ENCODE results near the gene EDNRB. TPM values are rescaled to one million over a fixed set of nuclear protein-coding genes. Genes with fewer than 3 reads are reported as not detected.

The EDNRB gene
- total RNA-seq, 1 experiment from 2014 or later: 0.22 TPM

DNA sequence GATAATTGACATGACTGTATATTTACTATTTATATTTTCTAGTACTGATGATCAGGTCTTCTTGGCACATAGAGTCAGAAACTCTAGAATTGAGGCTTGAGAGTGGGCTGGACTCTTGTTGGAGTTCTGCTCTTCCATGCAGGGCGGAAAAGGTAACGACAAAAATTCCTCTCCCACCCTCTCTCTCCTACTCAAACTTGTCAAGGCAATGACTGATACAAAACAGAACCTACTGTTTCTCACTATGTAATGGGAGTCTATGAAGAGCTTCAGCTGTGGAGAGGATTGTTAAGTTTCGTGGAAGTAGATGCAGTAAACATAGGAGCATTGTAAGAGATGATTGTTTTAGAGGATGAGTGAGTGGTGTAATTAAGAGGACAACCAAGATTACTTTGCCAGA, 8.8 kb downstream of the EDNRB start:
- Histone ChIP-seq H3K9ac (ENCODE audit: low read length) (no peak overlapping the region), H3K27ac (ENCODE audit: low read depth, low read length) (no peak overlapping the region), H3K4me2 (ENCODE audit: low read length) (no peak overlapping the region), H3K79me2 (ENCODE audit: insufficient read depth, low read length) (no peaks in the 10 kb centered on the region), H2AFZ (ENCODE audit: low read depth, low read length, poor library complexity, severe bottlenecking) (no peak overlapping the region), H3K9me3 (ENCODE audit: control insufficient read depth in 1 of 2, insufficient read depth in 1 of 2, low read depth in 1 of 2, low read length in 2 of 2) (no peaks in the 10 kb centered on the region; a peak in 1 of 4 replicates), H3K27me3 (ENCODE audit: insufficient read depth, low read length) (no peaks in the 10 kb centered on the region), H3K9me2 (ENCODE audit: insufficient read depth) (no peaks in the 10 kb centered on the region), H3K4me3 (replicated peaks in 1 of 2; ENCODE audit: low read depth in 1 of 2, low read length in 2 of 2) (no peak overlapping the region), H4K20me1 (ENCODE audit: insufficient read depth) (no peaks in the 10 kb centered on the region), H3K4me1 (ENCODE audit: control insufficient read depth in 1 of 2, insufficient read depth in 2 of 2, low read length in 2 of 2) (no peaks in the 10 kb centered on the region), H3K36me3 (ENCODE audit: control insufficient read depth in 1 of 2, insufficient read depth in 2 of 2, low read length in 2 of 2) (no peaks in the 10 kb centered on the region)
- no TSS peak for BruUV-seq (replicated peaks)
- RAD21 ChIA-PET (ENCODE audit: low non-redundant PET in 1 of 2, low total read pairs in 2 of 2, uncharacterized antibody in 2 of 2, unreplicated experiment in 2 of 2): no interaction called here
- intact Hi-C loops (cut with micrococcal nuclease): no loop called here
- DNase-seq (ENCODE audit: low read depth, low spot score) (no peak), ATAC-seq (no peak)
- CTCF ChIA-PET: no interaction called here
- POLR2A ChIA-PET: no interaction called here
- TF ChIP-seq YY1 (IDR thresholded peaks at IDR 0.05; ENCODE audit: extremely low read depth, insufficient replicate concordance, low read depth, low read length) (no peak), ZNF274 (IDR thresholded peaks at IDR 0.05; ENCODE audit: low read depth, low read length) (no peak), ELF1 (IDR thresholded peaks at IDR 0.05; ENCODE audit: borderline replicate concordance, low read depth) (no peak), FOSL1 (IDR thresholded peaks at IDR 0.05; ENCODE audit: low read depth) (no peak), POLR2AphosphoS5 (IDR thresholded peaks at IDR 0.05; ENCODE audit: low read depth, low read length) (no peak), POLR2A (IDR thresholded peaks at IDR 0.05; ENCODE audit: borderline replicate concordance, extremely low read depth, insufficient read depth, insufficient read length) (no peak), SRF (IDR thresholded peaks at IDR 0.05; ENCODE audit: low read depth) (no peak), EGR1 (IDR thresholded peaks at IDR 0.05; ENCODE audit: low read depth) (no peak), SIN3A (IDR thresholded peaks at IDR 0.05; ENCODE audit: low read depth) (no peak), SP1 (IDR thresholded peaks at IDR 0.05; ENCODE audit: low read depth) (no peak), TCF7L2 (IDR thresholded peaks at IDR 0.05; ENCODE audit: borderline replicate concordance, extremely low read depth, insufficient read depth, insufficient read length) (no peak), CEBPB (IDR thresholded peaks at IDR 0.05; ENCODE audit: low read depth) (no peak), ZFX (IDR thresholded peaks at IDR 0.05) (no peak)
- TF ChIP-seq, protein P1, sequence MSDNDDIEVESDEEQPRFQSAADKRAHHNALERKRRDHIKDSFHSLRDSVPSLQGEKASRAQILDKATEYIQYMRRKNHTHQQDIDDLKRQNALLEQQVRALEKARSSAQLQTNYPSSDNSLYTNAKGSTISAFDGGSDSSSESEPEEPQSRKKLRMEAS (IDR thresholded peaks at IDR 0.05): no peak
- TF ChIP-seq, protein P2, sequence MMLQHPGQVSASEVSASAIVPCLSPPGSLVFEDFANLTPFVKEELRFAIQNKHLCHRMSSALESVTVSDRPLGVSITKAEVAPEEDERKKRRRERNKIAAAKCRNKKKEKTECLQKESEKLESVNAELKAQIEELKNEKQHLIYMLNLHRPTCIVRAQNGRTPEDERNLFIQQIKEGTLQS (IDR thresholded peaks at IDR 0.05): no peak
- TF ChIP-seq, protein P3, sequence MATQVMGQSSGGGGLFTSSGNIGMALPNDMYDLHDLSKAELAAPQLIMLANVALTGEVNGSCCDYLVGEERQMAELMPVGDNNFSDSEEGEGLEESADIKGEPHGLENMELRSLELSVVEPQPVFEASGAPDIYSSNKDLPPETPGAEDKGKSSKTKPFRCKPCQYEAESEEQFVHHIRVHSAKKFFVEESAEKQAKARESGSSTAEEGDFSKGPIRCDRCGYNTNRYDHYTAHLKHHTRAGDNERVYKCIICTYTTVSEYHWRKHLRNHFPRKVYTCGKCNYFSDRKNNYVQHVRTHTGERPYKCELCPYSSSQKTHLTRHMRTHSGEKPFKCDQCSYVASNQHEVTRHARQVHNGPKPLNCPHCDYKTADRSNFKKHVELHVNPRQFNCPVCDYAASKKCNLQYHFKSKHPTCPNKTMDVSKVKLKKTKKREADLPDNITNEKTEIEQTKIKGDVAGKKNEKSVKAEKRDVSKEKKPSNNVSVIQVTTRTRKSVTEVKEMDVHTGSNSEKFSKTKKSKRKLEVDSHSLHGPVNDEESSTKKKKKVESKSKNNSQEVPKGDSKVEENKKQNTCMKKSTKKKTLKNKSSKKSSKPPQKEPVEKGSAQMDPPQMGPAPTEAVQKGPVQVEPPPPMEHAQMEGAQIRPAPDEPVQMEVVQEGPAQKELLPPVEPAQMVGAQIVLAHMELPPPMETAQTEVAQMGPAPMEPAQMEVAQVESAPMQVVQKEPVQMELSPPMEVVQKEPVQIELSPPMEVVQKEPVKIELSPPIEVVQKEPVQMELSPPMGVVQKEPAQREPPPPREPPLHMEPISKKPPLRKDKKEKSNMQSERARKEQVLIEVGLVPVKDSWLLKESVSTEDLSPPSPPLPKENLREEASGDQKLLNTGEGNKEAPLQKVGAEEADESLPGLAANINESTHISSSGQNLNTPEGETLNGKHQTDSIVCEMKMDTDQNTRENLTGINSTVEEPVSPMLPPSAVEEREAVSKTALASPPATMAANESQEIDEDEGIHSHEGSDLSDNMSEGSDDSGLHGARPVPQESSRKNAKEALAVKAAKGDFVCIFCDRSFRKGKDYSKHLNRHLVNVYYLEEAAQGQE (IDR thresholded peaks at IDR 0.05; ENCODE audit: low read depth): no peak
- TF ChIP-seq, protein P4, sequence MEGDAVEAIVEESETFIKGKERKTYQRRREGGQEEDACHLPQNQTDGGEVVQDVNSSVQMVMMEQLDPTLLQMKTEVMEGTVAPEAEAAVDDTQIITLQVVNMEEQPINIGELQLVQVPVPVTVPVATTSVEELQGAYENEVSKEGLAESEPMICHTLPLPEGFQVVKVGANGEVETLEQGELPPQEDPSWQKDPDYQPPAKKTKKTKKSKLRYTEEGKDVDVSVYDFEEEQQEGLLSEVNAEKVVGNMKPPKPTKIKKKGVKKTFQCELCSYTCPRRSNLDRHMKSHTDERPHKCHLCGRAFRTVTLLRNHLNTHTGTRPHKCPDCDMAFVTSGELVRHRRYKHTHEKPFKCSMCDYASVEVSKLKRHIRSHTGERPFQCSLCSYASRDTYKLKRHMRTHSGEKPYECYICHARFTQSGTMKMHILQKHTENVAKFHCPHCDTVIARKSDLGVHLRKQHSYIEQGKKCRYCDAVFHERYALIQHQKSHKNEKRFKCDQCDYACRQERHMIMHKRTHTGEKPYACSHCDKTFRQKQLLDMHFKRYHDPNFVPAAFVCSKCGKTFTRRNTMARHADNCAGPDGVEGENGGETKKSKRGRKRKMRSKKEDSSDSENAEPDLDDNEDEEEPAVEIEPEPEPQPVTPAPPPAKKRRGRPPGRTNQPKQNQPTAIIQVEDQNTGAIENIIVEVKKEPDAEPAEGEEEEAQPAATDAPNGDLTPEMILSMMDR (IDR thresholded peaks at IDR 0.05 in 2 of 3, conservative IDR thresholded peaks at IDR 0.05 in 1 of 3; ENCODE audit: borderline replicate concordance in 1 of 3, insufficient read depth in 1 of 3, low read depth in 2 of 3, low read length in 2 of 3): no peak

Data from HCT116 (cell line).